ENCODE measurements around the gene SYNJ1.
"Not testable (repeated sequence)": the region's sequence is repeated elsewhere in the genome, so short reads cannot be mapped to it uniquely, and the experiment has no call there.

Gene SYNJ1
- 22.5 to 27.5 reads per million in 2 donors for total RNA-seq

DNA sequence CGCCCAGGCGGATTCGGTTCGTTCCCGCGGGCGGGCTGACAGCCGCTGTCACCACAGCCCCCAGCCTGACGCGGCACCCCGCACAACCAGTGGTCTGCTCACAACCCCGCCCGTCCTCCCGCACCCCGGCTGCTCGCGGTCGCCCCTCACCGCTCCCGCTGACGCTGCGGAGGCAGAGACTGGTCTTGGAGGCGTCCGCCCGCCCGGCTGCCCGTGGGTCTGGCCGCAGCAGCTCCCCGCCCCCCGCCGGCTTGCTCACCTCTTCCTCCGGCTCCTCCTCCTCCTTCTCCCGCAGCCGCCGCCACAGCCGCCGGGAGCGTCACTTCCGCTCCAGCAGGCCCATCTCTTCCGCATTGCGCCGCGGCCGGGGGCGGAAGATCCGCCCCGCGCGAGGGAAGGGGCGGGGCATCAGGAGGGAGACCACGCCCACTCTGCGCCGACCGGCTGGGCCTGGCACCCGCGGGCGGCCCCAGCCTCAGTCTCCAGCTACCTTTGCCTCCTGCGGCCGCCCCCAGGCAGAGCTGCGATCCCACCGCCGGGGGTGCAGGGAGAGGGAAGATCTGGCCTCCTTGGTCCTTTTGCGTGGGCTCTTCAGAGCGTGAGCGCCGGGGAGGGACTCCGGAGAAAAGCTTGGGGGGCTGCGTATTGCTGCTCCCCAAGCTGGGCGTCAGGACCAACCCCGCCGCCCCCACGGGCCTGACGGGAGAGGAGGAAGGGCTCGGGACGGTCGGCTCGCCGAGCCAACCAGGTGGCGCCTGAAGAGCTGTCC is at the start of gene SYNJ1:
Gene SYNJ1, minus strand, starts transcription at position 327 of the 769 bp plus-strand sequence. CDS start 1,118 bp downstream, outside the sequence.
- peak; percentile 95 for DNase-seq

DNA sequence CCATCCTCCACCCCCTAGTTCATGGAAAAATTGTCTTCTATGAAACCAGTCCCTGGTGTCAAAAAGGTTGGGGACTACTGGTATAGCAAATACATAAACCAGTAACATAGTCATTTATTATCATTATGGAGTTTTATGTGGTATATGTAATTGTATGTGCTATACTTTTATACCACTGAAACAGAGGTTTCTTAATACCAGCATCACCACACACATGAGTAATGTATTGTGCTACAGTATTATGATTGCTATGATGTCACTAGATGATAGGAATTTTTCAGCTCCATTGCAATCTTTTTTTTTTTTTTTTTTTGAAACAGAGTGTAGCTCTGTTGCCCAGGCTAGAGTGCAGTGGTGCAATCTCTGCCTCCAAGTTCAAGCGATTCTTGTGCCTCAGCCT is 49.5 kb upstream of the SYNJ1 start:
- DNase-seq: no peak

GRCh38 chr21:32776743-32777142 is 48.9 kb upstream of the SYNJ1 start:
- DNase-seq: no peak

- not testable (repeated sequence) for DNase-seq
Measured at GRCh38 chr21:32773048-32773344, 45.2 kb upstream of the SYNJ1 start.

DNA sequence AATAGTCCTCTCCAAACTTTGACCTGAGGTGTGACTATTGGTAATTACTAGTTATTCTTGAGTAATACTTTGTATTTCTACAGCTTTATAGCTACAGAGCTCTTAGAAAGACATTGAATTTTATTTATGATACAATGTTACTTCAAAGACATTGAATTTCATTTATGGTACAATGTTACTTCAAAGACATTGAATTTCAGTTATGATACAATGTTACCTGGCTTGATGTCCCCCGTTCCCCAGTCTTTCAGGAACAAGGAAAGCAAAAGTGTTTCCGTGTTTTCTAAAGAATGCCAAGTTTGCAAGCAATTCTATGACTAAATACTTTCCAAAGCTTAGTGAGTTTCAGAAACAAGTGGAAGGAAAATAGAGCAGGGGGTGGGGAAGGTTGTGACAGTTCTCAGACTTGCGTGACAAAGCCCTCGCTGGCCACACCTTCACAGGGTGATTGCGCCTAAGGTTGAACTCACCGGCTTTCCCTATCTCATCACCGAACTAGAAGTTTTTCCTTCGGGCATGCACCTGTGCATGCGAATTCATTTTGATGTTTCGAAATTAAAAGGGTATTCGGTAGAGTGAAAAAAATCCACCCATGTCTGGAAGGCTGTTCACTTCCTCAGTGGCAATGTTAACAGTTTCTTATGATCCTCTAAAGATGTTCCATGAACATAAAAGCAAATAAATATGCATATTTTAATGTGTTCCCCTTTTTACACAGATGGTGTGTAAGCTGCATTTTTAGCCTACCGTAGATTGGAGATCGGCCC is 44.7 kb upstream of the SYNJ1 start:
- DNase-seq: no peak

GRCh38 chr21:32770871-32771523 is 43.2 kb upstream of the SYNJ1 start:
- peak; percentile 55 for DNase-seq

- no peak for DNase-seq
Measured at GRCh38 chr21:32768530-32768929, 40.7 kb upstream of the SYNJ1 start.

GRCh38 chr21:32765058-32765457 is 37.2 kb upstream of the SYNJ1 start:
- no peak for DNase-seq

- no peak for DNase-seq
Measured at GRCh38 chr21:32764186-32764585, 36.4 kb upstream of the SYNJ1 start.

- DNase-seq: no peak
Measured at GRCh38 chr21:32757804-32758203, 30.0 kb upstream of the SYNJ1 start.

GRCh38 chr21:32756096-32756495 is 28.3 kb upstream of the SYNJ1 start:
- no peak for DNase-seq

DNA sequence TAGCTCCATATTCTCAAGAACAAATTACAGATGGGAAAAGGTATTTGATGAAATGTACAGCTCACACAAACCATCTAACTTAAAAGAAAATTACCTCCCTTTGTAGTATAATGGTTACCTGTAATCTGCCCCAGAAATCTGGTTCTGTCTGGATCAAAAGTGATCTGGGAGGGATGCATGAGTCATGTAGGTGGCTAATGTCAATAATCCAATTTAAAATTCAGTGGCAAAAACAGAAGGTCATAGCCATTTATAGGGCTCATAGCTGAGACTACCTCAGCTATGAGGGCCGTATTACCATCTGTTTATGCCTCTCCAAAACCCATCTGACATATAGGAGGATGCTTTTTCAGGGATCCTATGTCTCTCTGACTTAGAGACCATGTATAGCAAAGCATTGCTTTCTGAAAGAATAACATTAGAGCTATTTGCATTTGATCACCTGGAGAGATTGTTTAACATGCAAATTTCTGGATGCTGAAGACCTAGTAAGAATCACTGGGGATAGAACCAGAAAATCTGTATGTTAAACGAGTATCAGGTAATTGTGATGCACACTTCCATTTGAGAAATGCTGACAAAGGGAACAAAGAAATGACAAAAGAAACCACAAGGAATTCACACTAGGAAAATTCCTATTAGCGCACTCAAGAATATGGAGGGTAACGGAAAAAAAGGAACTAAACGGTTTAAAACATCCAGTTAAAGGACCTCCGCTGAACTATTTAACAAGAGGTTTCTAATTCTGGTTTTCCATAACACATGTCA is 26.2 kb upstream of the SYNJ1 start:
- no peak for DNase-seq

- DNase-seq: no peak
Measured at GRCh38 chr21:32750405-32750804, 22.6 kb upstream of the SYNJ1 start.

- no peak for DNase-seq
Measured at GRCh38 chr21:32749662-32750061, 21.8 kb upstream of the SYNJ1 start.

DNA sequence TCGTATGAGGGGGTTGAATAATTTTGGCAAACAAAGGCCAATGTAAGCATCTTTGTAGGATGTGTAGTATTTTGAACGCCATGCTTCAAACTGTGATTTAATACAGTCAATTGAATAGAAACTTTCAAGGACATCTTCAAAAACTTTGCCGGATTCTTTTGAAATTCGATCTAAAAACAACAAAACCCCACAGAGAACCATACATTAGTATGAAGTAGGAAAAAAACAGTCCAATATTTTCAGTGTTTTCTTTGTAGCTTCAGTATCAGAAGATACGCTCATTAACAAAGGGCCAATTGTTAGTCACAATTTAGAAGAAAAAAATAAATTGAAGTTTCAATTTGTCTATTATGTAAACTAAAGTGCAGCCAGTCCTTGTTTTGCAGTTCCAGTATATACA is 20.7 kb upstream of the SYNJ1 start:
- no peak for DNase-seq

GRCh38 chr21:32747396-32747795 is 19.6 kb upstream of the SYNJ1 start:
- DNase-seq: no peak

DNA sequence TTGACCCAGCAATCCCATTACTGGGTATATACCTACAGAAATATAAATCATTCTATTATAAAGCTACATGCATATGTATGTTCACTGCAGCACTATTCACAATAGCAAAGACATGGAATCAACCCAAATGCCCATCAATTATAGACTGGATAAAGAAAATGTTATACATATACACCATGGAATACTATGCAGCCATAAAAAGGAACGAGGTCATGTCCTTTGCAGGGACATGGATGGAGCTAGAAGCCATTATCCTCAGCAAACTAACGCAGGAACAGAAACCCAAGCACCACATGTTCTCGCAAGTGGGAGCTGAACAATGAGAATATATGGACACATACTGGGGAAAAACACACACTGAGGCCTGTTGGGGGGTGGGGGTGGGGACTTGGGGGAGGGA is 18.9 kb upstream of the SYNJ1 start:
- DNase-seq: not testable (repeated sequence)

DNA sequence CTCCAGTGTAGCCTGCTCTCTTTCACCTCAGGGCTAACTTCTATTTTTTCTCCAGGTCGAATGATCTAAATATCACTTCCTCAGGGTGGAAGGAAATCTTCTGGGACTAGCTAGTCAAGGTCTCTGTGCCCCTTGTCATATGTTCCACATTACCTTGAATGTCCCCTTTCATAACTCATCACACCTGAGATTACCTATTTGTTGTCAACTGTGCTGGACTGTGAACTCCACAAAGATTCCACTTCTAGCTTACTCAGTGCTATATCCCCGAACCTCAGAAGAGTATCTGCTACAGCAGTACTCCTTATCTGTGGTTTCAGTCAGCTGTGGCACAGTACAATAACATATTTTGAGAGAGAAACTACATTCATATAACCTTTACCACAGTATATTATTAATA is 14.6 kb upstream of the SYNJ1 start:
- DNase-seq: no peak

DNA sequence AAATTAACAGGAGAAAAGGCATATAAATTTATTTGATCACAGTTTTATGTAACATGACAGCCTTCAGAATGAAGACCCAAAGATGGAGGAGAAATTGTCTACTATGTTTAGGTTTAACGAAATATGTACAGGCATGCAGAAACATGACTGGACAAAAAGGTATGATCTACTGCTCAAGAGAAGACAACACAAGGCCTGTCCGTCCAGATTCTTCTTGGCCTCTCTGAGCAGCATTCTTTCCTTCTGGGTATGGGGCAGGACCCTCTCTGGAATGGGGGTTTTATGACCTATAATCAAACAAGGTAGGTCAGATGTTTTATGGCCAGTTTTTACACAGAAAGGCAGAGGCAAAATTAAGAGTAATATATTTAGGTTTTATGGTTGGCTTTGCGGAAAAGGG is 13.5 kb upstream of the SYNJ1 start:
- DNase-seq: no peak

DNA sequence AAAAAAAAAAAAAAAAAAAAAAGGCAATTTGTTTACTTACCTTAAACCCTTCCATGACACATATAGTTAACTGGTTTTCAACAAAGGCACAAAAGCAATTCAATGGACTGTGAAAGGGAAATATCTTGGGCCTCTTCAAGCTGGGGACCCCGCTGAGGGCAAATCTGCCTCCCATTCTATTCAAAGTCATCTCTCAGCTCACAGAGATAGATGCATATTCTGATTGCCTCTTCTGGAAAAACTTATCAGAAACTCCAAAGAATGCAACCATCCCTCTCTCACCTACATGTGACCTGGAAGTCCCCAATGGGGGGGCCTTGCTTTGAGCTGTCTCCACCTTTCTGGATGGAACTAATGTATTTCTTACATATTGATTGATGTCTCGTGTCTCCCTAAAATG is 12.1 kb upstream of the SYNJ1 start:
- DNase-seq: no peak

DNA sequence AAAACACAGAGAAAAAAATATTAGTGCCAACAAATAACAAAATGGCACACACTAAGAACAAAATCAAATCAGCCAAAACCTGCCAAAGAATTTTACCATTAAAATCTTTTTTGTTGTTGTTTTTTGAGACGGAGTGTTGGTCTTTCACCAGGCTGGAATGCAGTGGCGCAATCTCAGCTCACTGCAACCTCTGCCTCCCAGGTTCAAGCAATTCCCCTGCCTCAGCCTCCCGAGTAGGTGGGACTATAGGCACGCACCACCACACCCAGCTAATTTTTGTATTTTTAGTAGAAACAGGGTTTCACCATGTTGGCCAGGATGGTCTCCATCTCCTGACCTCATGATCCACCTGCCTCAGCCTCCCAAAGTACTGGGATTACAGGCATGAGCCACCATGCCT is 8.3 kb upstream of the SYNJ1 start:
- DNase-seq: not testable (repeated sequence)

DNA sequence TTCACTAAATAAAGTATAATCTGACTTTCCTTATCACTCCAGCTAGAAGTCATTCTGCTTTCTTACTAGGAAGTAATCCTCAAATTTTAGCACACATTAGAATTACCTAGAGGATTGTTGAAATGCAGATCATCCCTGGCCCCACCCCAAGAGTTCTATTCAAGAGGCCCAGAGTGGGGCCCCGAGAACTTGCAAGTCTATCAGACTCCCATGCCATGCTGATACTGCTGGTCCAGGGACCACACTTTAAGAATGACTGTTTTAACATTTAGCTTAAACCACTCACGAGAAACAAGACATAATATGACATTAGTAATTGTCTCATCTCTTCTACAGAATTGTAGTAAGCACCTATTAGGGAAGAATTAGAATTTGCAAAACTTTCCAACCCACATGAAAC is 7.7 kb upstream of the SYNJ1 start:
- DNase-seq: no peak

GRCh38 chr21:32733990-32734613 is 6.3 kb upstream of the SYNJ1 start:
- no peak for DNase-seq
